ENCODE data around the gene SLC35E4. TPM values are rescaled to one million over a fixed set of nuclear protein-coding genes. Genes with fewer than 3 reads are reported as not detected.

The SLC35E4 gene
- total RNA-seq, 1 experiment from 2014 or later: 5.3 TPM

DNA sequence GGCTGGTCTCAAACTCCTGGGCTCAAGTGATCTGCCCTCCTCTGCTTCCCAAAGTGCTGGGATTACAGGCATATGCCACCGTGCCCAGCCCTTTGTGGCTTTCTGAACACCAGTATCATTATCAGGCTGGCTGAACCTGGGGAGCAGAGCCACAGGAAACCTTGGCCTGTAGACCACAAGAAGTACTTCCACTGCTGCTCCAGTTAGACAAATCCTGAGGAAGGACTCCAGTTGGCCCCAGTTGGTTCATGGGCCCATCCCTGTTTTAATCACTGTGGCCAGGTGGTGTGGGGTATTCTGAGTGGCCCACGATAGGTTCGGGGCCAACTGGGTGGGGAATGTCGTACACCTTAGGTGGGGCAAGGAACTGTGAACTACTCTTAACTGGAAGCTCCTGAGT lies 37.6 kb downstream of the SLC35E4 start:
- H3K4me3 Mint-ChIP-seq: no peak overlapping the region
- H3K27me3 Mint-ChIP-seq (ENCODE audit: low read depth): peaks cover 31% of the 10 kb centered on the region
- H3K36me3 Mint-ChIP-seq: no peaks in the 10 kb centered on the region
- no peaks in the 10 kb centered on the region for H3K9me3 Mint-ChIP-seq
- ChIA-PET CTCF (interaction anchor here (1.4 kb wide), 1 partner anchor 38 kb away, joined by 6 read pairs; no protein-coding TSS in a partner anchor), POLR2A (no interaction called here)
- DNase-seq (ENCODE audit: low spot score) (no peak), ATAC-seq (no peak)
- H3K27ac Mint-ChIP-seq: no peak overlapping the region
- TF ChIP-seq TEAD4 (CRISPR knock-in tag; IDR thresholded peaks at IDR 0.05) (no peak), ZNF317 (CRISPR knock-in tag; IDR thresholded peaks at IDR 0.05; ENCODE audit: borderline replicate concordance, low read depth) (no peak), NR2C2 (CRISPR knock-in tag; IDR thresholded peaks at IDR 0.05) (no peak), FOXK1 (CRISPR knock-in tag; IDR thresholded peaks at IDR 0.05) (no peak), FOXP4 (CRISPR knock-in tag; IDR thresholded peaks at IDR 0.05) (no peak), ZNF512 (CRISPR knock-in tag; IDR thresholded peaks at IDR 0.05; ENCODE audit: borderline replicate concordance) (no peak), ZBTB21 (CRISPR knock-in tag; IDR thresholded peaks at IDR 0.05; ENCODE audit: borderline replicate concordance) (no peak), ZNF396 (CRISPR knock-in tag; IDR thresholded peaks at IDR 0.05; ENCODE audit: borderline replicate concordance) (no peak), SMAD4 (CRISPR knock-in tag; IDR thresholded peaks at IDR 0.05) (no peak), NFYB (CRISPR knock-in tag; conservative IDR thresholded peaks at IDR 0.05; ENCODE audit: low read depth) (no peak), MXD4 (CRISPR knock-in tag; IDR thresholded peaks at IDR 0.05; ENCODE audit: borderline replicate concordance) (no peak), ZNF219 (CRISPR knock-in tag; IDR thresholded peaks at IDR 0.05; ENCODE audit: borderline replicate concordance) (no peak), IRF2 (CRISPR knock-in tag; IDR thresholded peaks at IDR 0.05; ENCODE audit: borderline replicate concordance, low read depth) (no peak), SP1 (CRISPR knock-in tag; conservative IDR thresholded peaks at IDR 0.05) (no peak), ZNF232 (CRISPR knock-in tag; IDR thresholded peaks at IDR 0.05) (no peak), EMX1 (CRISPR knock-in tag; IDR thresholded peaks at IDR 0.05) (no peak)
- TF ChIP-seq, protein P1, sequence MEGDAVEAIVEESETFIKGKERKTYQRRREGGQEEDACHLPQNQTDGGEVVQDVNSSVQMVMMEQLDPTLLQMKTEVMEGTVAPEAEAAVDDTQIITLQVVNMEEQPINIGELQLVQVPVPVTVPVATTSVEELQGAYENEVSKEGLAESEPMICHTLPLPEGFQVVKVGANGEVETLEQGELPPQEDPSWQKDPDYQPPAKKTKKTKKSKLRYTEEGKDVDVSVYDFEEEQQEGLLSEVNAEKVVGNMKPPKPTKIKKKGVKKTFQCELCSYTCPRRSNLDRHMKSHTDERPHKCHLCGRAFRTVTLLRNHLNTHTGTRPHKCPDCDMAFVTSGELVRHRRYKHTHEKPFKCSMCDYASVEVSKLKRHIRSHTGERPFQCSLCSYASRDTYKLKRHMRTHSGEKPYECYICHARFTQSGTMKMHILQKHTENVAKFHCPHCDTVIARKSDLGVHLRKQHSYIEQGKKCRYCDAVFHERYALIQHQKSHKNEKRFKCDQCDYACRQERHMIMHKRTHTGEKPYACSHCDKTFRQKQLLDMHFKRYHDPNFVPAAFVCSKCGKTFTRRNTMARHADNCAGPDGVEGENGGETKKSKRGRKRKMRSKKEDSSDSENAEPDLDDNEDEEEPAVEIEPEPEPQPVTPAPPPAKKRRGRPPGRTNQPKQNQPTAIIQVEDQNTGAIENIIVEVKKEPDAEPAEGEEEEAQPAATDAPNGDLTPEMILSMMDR (IDR thresholded peaks at IDR 0.05): no peak
- TF ChIP-seq, protein P2, sequence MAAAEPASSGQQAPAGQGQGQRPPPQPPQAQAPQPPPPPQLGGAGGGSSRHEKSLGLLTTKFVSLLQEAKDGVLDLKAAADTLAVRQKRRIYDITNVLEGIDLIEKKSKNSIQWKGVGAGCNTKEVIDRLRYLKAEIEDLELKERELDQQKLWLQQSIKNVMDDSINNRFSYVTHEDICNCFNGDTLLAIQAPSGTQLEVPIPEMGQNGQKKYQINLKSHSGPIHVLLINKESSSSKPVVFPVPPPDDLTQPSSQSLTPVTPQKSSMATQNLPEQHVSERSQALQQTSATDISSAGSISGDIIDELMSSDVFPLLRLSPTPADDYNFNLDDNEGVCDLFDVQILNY (CRISPR knock-in tag; IDR thresholded peaks at IDR 0.05): no peak
- TF ChIP-seq, protein P3, sequence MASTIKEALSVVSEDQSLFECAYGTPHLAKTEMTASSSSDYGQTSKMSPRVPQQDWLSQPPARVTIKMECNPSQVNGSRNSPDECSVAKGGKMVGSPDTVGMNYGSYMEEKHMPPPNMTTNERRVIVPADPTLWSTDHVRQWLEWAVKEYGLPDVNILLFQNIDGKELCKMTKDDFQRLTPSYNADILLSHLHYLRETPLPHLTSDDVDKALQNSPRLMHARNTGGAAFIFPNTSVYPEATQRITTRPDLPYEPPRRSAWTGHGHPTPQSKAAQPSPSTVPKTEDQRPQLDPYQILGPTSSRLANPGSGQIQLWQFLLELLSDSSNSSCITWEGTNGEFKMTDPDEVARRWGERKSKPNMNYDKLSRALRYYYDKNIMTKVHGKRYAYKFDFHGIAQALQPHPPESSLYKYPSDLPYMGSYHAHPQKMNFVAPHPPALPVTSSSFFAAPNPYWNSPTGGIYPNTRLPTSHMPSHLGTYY (CRISPR knock-in tag; IDR thresholded peaks at IDR 0.05): no peak
- H3K4me1 Mint-ChIP-seq: peaks cover 5% of the 10 kb centered on the region

DNA sequence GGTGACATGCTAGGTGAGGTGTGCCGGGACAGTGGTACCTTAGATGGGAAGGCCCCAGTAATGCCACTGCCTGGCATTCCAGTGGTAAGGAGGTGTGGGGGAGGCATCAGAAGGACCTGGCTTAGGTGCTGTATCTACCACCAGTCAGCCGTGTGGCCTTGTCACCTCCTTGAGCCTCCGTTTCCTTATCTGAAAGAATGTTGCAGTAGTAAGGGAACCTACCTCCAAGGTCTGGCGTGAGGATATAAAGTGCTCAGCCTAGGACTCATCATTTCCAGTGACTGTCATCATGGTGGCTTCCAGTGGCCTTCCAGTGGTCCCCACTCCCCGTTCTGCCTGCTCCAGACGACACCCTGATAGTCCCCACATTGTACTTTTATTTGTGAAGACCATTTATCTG lies 38.9 kb downstream of the SLC35E4 start:
- no peak overlapping the region for H3K27ac Mint-ChIP-seq
- peaks cover 10% of the 10 kb centered on the region for H3K4me1 Mint-ChIP-seq
- TF ChIP-seq TEAD1 (CRISPR knock-in tag; IDR thresholded peaks at IDR 0.05) (no peak), SMAD4 (CRISPR knock-in tag; IDR thresholded peaks at IDR 0.05) (no peak), RELA (CRISPR knock-in tag; IDR thresholded peaks at IDR 0.05; ENCODE audit: borderline replicate concordance) (no peak), NFE2L1 (CRISPR knock-in tag; IDR thresholded peaks at IDR 0.05) (no peak)
- ChIA-PET CTCF (interaction anchor here (1.4 kb wide), 1 partner anchor 40 kb away, joined by 6 read pairs; no protein-coding TSS in a partner anchor), POLR2A (no interaction called here)
- H3K9me3 Mint-ChIP-seq: no peaks in the 10 kb centered on the region
- H3K36me3 Mint-ChIP-seq: no peaks in the 10 kb centered on the region
- DNase-seq (ENCODE audit: low spot score): no peak
- H3K27me3 Mint-ChIP-seq (ENCODE audit: low read depth): peaks cover 18% of the 10 kb centered on the region
- no peak overlapping the region for H3K4me3 Mint-ChIP-seq
- ATAC-seq: no peak

Data from WTC11 (cell line).